ENCODE measurements around the gene TBC1D24. TPM values are rescaled to one million over a fixed set of nuclear protein-coding genes. Genes with fewer than 3 reads are reported as not detected.

The TBC1D24 gene
- total RNA-seq, 1 experiment from 2014 or later, result 14.0 TPM

GRCh38 chr16:2449118-2449517 lies 25.8 kb upstream of the TBC1D24 start:
- DNase-seq (ENCODE audit: low read depth), result no peak

- DNase-seq (ENCODE audit: low read depth), result no peak
These were observed 24.4 kb upstream of the TBC1D24 start for GRCh38 chr16:2450535-2450934.

GRCh38 chr16:2450975-2451381 lies 23.9 kb upstream of the TBC1D24 start:
- no peak for DNase-seq (ENCODE audit: low read depth)

GRCh38 chr16:2451851-2452320 lies 23.0 kb upstream of the TBC1D24 start:
- DNase-seq (ENCODE audit: low read depth), result no peak

DNA sequence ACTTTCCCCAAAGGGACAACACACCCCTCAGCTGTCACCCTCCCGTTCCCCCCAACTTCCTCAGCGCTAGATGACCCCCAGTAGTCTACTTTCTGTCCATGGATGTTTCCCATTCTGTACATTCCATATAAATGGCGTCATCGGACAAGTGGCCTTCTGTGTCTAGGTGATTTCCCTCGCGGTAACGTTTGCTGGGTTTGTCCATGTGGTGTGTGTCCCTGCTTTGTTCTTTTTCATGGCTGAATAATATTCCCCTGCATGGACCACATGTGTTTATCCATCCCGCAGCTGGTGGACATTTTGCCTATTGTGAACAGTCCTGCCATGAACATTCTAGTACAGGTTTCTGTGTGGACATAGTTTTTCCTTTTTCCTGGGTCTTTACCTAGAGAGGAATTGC lies 22.3 kb upstream of the TBC1D24 start:
- DNase-seq (ENCODE audit: low read depth), result no peak

DNA sequence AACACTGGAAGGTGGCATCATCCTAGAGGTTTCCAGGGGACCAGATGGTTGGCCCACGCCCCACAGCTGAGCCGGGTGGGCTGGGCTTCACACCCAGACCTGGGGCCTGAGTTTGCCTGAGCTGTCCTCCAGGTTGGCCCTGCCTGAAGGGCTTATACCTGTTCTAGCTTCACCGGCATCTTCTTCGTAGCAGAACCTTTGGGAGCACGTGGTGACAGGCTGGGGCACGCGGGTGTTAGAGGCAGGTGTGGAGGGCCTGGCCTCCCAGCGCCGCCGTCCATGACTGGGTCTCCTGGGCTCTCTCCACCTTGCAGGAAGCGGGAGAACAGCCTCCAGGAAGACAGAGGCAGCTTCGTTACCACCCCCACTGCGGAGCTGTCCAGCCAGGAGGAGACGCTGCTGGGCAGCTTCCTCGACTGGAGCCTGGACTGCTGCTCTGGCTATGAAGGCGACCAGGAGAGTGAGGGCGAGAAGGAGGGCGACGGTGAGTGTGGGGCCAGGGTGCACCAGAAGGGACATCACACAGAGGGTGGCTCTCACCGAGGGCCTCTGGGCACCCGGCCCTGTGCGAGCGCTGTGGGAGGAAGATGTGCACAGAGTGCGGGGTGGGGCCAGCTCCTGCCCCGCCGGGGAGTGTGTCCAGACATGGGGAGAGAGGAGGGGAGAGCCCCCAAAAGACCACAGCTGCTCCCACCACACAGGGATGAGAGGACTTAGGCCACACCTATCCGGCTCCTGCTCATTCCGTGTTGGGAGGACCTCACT lies 19.7 kb upstream of the TBC1D24 start:
- DNase-seq (ENCODE audit: low read depth), result no peak

DNA sequence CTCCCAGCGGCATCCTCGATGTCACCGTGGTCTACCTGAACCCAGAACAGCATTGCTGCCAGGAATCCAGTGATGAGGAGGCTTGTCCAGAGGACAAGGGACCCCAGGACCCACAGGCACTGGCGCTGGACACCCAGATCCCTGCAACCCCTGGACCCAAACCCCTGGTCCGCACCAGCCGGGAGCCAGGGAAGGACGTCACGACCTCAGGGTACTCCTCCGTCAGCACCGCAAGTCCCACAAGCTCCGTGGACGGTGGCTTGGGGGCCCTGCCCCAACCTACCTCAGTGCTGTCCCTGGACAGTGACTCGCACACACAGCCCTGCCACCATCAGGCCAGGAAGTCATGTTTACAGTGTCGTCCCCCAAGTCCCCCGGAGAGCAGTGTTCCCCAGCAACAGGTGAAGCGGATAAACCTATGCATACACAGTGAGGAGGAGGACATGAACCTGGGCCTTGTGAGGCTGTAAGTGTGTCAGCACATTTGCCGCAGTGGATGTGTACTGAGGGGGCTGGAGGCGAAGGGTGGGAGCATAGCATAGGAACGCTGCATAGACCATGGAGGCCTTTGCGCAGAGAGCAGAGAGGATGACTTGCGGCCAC lies 18.3 kb upstream of the TBC1D24 start:
- no peak for DNase-seq (ENCODE audit: low read depth)

DNA sequence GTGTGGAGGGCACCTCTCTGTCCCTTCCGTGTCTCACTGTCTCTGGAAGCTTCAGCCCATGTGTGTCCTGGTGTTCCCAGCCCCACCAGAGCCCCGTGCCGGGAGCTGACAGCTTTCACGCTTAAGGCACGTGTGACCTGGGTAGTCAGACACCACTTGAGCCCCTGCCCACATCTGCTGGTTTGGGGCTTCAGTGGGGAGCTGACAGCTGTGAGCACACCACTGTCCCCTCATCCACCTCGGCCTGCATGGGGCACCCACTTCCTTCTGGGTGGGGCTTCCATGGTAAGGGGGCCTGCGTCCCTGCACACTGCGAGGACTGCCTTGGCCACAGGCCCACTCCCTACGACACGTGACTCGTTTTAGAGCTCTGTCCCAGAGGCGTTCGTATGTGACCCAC lies 17.7 kb upstream of the TBC1D24 start:
- DNase-seq (ENCODE audit: low read depth), result no peak

- DNase-seq (ENCODE audit: low read depth), result no peak
These were observed 17.0 kb upstream of the TBC1D24 start for GRCh38 chr16:2457946-2458345.

DNA sequence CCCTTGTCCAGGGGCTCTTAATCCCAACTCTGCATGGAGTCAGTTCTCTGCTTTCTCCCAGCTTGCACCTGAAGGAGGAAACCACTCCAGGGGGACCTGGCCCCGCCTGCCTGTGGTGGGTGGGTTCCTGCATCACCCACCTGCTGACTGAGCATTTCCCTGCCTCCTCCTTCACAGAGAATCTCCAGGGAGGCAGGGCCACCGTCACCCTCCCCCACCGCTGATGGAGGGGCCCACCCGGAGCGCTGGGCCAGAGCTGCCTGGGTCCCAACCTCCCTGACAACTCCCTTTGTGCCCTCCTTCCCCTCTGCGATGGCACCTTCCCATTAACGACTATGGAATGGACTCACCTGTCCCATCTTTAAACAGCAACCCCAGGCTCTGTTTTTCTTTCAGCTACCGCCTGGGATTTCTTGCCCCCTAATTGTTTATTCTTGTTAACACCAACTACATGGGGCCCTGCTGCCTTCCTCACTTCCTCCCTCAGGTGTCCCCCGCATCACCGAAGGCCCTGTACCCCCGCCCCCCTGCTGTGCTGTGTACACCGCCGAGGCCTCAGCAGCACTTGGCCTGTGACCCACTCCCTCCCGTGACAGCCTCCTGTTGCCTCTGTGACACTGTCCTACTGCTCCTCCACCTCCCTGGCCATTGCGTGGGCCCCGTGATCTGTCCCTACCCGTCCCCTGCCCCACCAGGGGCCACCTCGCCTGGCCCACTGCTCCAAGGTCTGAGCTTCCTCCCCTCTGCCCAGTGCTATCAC lies 15.9 kb upstream of the TBC1D24 start:
- no peak for DNase-seq (ENCODE audit: low read depth)

DNA sequence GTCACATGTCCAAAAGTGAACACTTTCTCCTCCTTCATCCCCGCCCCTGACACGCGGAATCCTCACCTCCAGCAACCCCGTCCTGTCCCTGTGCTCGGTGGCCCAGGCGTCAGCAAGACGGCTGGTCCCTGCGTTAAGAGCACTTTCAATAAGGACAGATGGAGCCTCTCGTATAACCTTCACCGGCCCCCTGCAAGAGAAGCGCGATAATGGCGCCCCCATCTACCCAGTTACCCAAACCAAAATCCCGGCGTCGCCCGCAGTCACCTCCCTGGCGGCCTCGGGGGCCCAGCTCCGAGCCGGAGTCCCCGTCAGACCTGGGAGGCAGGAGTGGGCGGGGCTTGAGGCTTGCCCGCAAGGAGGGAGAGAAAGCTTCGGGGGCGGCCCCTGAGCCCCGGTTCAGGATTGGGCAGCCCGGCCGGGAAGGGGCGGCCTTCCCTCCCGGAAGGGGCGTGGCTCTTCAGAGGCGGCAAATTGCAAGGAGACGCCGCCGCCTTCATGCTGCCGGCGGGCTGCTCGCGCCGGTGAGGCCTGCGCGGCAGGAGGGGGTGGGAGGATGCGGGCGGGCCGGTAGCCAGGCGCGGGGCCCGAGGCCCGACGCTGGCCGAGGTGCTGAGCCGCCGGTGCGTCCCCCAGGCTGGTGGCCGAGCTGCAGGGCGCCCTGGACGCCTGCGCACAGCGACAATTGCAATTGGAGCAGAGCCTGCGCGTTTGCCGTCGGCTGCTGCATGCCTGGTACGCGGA lies 15.1 kb upstream of the TBC1D24 start, which contains the start of gene TEDC2:
Gene TEDC2, plus strand, starts transcription at position 463 of the 744 bp plus-strand sequence. Its CDS starts 36 bp downstream, at position 499.
- peak; percentile 95 for DNase-seq (ENCODE audit: low read depth)

GRCh38 chr16:2460391-2460713 lies 14.6 kb upstream of the TBC1D24 start:
- no peak for DNase-seq (ENCODE audit: low read depth)

DNA sequence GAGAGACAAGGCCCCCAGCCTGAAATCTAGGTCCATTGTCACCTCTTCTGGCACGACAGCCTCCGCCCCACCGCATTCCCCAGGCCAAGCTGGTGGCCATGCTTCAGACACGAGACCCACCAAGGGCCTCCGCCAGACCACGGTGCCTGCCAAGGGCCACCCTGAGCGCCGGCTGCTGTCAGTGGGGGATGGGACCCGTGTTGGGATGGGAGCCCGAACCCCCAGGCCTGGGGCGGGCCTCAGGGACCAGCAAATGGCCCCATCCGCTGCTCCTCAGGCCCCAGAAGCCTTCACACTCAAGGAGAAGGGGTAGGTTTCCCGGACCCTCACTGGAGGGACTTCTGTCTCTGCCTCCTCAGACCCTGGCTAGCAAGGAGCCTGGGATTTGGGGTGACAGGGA lies 14.0 kb upstream of the TBC1D24 start:
- DNase-seq (ENCODE audit: low read depth), result no peak

DNA sequence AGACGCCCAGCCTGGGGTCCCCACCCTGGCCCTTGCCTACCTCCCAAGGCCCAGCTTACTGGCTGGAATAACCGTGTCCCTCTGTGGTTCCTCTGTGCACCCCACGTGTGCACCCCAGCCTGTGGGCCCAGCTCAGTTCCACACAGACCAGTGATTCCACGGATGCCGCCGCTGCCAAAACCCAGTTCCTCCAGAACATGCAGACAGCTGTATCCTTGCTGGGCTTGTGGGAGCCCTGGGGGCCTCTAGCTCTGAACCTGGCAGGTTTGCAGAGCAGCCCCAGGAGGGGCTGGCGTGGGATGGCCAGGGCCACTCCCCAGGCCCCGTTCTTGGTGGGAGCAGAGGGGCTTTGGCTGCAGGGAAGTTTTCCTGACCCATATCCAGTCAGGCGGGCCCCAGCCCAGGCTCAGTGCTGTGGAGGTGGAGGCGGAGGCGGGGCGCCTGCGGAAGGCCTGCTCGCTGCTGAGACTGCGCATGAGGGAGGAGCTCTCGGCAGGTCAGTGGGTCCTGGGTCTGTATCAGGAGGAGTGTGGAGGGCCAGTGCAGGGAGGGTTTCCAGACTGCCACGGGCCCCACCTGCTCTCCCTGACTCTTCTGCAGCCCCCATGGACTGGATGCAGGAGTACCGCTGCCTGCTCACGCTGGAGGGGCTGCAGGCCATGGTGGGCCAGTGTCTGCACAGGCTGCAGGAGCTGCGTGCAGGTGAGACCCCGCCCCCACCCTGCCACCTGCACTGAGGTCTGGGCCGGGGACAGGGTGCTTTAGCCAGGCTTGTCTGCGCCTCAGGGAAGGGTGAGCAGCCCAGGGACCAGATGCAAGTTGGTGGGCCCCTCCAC lies 12.7 kb upstream of the TBC1D24 start:
- no peak for DNase-seq (ENCODE audit: low read depth)

DNA sequence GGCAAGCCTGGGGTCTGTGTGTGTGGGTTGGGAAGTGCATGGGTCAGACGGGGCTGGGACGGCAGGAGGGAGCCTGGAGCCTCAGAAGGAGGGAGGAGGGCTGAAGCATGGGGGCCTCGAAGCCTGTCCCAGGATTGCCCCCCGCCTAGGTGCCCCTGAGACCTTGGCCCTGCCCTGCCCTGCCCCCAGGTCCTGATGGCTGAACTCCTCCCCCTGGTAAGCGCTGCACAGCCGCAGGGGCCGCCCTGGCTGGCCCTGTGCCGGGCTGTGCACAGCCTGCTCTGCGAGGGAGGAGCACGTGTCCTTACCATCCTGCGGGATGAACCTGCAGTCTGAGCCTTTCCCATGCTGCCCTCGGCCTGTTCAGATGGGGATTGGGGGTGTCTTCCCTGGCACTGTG lies 10.6 kb upstream of the TBC1D24 start:
- DNase-seq (ENCODE audit: low read depth), result no peak

GRCh38 chr16:2465653-2466415 lies 9.1 kb upstream of the TBC1D24 start:
- no peak for DNase-seq (ENCODE audit: low read depth)

- no peak for DNase-seq (ENCODE audit: low read depth)
These were observed 8.0 kb upstream of the TBC1D24 start for GRCh38 chr16:2466667-2467527.

- DNase-seq (ENCODE audit: low read depth), result peak; percentile 54
These were observed 7.2 kb upstream of the TBC1D24 start for GRCh38 chr16:2467528-2468232.

Data from HT1080 (cell line).